HepG2 (cell line): ENCODE results near the gene RRBP1. TPM values are rescaled to one million over a fixed set of nuclear protein-coding genes. Genes with fewer than 3 reads are reported as not detected.

ENCODE experiments used
- AGO2 ChIP-seq: fragments of 200-400 bp; formaldehyde crosslinking; optimal IDR thresholded peaks from 2 replicates; pipeline ENCODE3; 2017; ENCODE audit warnings: mild to moderate bottlenecking, low read depth, low read length, moderate library complexity
- BRF2 ChIP-seq: sonication (generic); formaldehyde crosslinking; IDR thresholded peaks from 2 replicates; pipeline ENCODE4 v1.8.1; 2022; ENCODE audit warnings: mild to moderate bottlenecking, missing genetic modification reagents
- CTCF ChIP-seq: sonication (generic); formaldehyde crosslinking; IDR thresholded peaks from 2 replicates; pipeline ENCODE4 v1.5.0; 2020; ENCODE audit warnings: mild to moderate bottlenecking, missing genetic modification reagents, moderate library complexity
- ETV5 ChIP-seq: IDR thresholded peaks from 2 replicates; pipeline ENCODE4 v1.6.1; 2018; ENCODE audit warnings: missing biosample characterization, missing genetic modification reagents, inconsistent platforms, borderline replicate concordance
- GATAD1 ChIP-seq: IDR thresholded peaks from 2 replicates; pipeline ENCODE4 v1.6.1; 2016; ENCODE audit warnings: missing genetic modification reagents, missing compliant biosample characterization
- GMEB2 ChIP-seq: IDR thresholded peaks from 2 replicates; pipeline ENCODE4 v1.6.1; 2016; ENCODE audit warnings: missing biosample characterization, missing genetic modification reagents, low read depth
- KLF12 ChIP-seq: sonication (generic); formaldehyde crosslinking; IDR thresholded peaks from 2 replicates; pipeline ENCODE4 v1.4.0; 2020; ENCODE audit warnings: missing genetic modification reagents, borderline replicate concordance
- MEF2D ChIP-seq: sonication (generic); formaldehyde crosslinking; IDR thresholded peaks from 2 replicates; pipeline ENCODE4 v1.5.1; 2020; ENCODE audit warnings: mild to moderate bottlenecking, missing genetic modification reagents
- MLLT10 ChIP-seq: sonication (generic); formaldehyde crosslinking; IDR thresholded peaks from 2 replicates; pipeline ENCODE4 v1.4.0; 2020; ENCODE audit warnings: missing genetic modification reagents
- NFKB2 ChIP-seq: sonication (generic); formaldehyde crosslinking; IDR thresholded peaks from 2 replicates; pipeline ENCODE4 v1.4.0; 2020; ENCODE audit warnings: missing genetic modification reagents, borderline replicate concordance
- PBX3 ChIP-seq: sonication (generic); formaldehyde crosslinking; IDR thresholded peaks from 2 replicates; pipeline ENCODE4 v1.8.1; 2023; ENCODE audit warnings: missing genetic modification reagents, inconsistent platforms, borderline replicate concordance
- PHF5A ChIP-seq: IDR thresholded peaks from one replicate; pipeline ENCODE4 v1.6.1; 2018; ENCODE audit warnings: low read depth, missing genetic modification reagents; ENCODE audit not compliant: unreplicated experiment
- PLRG1 ChIP-seq: fragments of 450-650 bp; conservative IDR thresholded peaks from 2 replicates; pipeline ENCODE4 v1.6.1; 2016
- RBFOX2 ChIP-seq: fragments of 200-400 bp; formaldehyde crosslinking; IDR thresholded peaks from 2 replicates; pipeline ENCODE4 v1.6.1; 2017; ENCODE audit warnings: low read depth, mild to moderate bottlenecking, low read length
- RBM22 ChIP-seq: fragments of 200-400 bp; formaldehyde crosslinking; optimal IDR thresholded peaks from 2 replicates; pipeline ENCODE3; 2017; ENCODE audit warnings: mild to moderate bottlenecking, low read length, moderate library complexity
- SP4 ChIP-seq: sonication (generic); formaldehyde crosslinking; IDR thresholded peaks from 2 replicates; pipeline ENCODE4 v1.8.1; 2023; ENCODE audit warnings: mild to moderate bottlenecking, missing genetic modification reagents
- SRY ChIP-seq: sonication (generic); formaldehyde crosslinking; IDR thresholded peaks from 2 replicates; pipeline ENCODE4 v1.8.0; 2022; ENCODE audit warnings: mild to moderate bottlenecking, missing genetic modification reagents
- XRCC5 ChIP-seq: fragments of 200-400 bp; formaldehyde crosslinking; optimal IDR thresholded peaks from 2 replicates; pipeline ENCODE3; 2017; ENCODE audit warnings: mild to moderate bottlenecking, low read length
- ZBTB46 ChIP-seq: sonication (generic); formaldehyde crosslinking; IDR thresholded peaks from 2 replicates; pipeline ENCODE4 v1.4.0; 2020; ENCODE audit warnings: mild to moderate bottlenecking, missing genetic modification reagents, borderline replicate concordance
- ZIK1 ChIP-seq: sonication (generic); formaldehyde crosslinking; IDR thresholded peaks from 2 replicates; pipeline ENCODE4 v1.5.0; 2020; ENCODE audit warnings: mild to moderate bottlenecking, low read depth, missing genetic modification reagents, borderline replicate concordance
- ZNF552 ChIP-seq: sonication (generic); formaldehyde crosslinking; IDR thresholded peaks from 2 replicates; pipeline ENCODE4 v1.9.0; 2022; ENCODE audit warnings: missing genetic modification reagents, mild to moderate bottlenecking, borderline replicate concordance
- ZNF660 ChIP-seq: sonication (generic); formaldehyde crosslinking; IDR thresholded peaks from 2 replicates; pipeline ENCODE4 v1.5.1; 2020; ENCODE audit warnings: mild to moderate bottlenecking, low read depth, missing genetic modification reagents, borderline replicate concordance
- ZSCAN25 ChIP-seq: sonication (generic); formaldehyde crosslinking; IDR thresholded peaks from 2 replicates; pipeline ENCODE4 v1.8.0; 2022; ENCODE audit warnings: mild to moderate bottlenecking, missing genetic modification reagents
- polyA plus RNA-seq, 8 experiments: library from polyadenylated mRNA; depleted of rRNA in 3 of 8; stranded (reverse) in 7 of 8; unstranded in 1 of 8; fragments of >200 nt; fragmentation: Illumina TruSeq in 4 of 8; extraction: Trizol in 4 of 8; gene quantifications; 2 replicates each; pipeline versions ENCODE4 v1.2.1 to v1.2.3, GENCODE V29; 2011 to 2016; ENCODE audit warnings: low read depth in 4 of 8, missing spikeins in 1 of 8, mixed read lengths in 1 of 8; ENCODE audit not compliant: insufficient read depth in 1 of 8
- total RNA-seq, 5 experiments: library from RNA; depleted of rRNA; stranded (reverse); fragments of >200 nt; fragmentation: Illumina TruSeq; extraction: Trizol; gene quantifications; 2 replicates each; pipeline ENCODE4 v1.2.3, GENCODE V29; 2016; ENCODE audit warnings: low read depth in 1 of 5

Gene RRBP1
- total and polyA plus RNA-seq, 2 of the 13 experiments (the other 11 are each of a cell fraction or from before 2014, with no cell fraction given) = 150 to 222 TPM

GRCh38 chr20:17617212-17617867, 64.7 kb downstream of the RRBP1 start (continued):
- TF ChIP-seq GMEB2 (no peak), BRF2 (CRISPR knock-in tag) (no peak), PHF5A (peak; percentile 17), ZNF660 (CRISPR knock-in tag) (no peak), CTCF (CRISPR knock-in tag) (peak; percentile 84), AGO2 (no peak), ZNF552 (CRISPR knock-in tag) (no peak), MLLT10 (CRISPR knock-in tag) (no peak), RBM22 (peak; percentile 91), ETV5 (CRISPR knock-in tag) (0 out of 2 replicates have a peak, but pooled peaks have one; percentile 24), RBFOX2 (no peak), XRCC5 (peak; percentile 9), PLRG1 (no peak), KLF12 (CRISPR knock-in tag) (no peak), SP4 (CRISPR knock-in tag) (0 out of 2 replicates have a peak, but pooled peaks have one; percentile 19), MEF2D (CRISPR knock-in tag) (no peak), ZBTB46 (no peak), NFKB2 (CRISPR knock-in tag) (no peak), SRY (CRISPR knock-in tag) (no peak), ZSCAN25 (CRISPR knock-in tag) (no peak), ZIK1 (CRISPR knock-in tag) (no peak), PBX3 (CRISPR knock-in tag) (0 out of 2 replicates have a peak, but pooled peaks have one; percentile 49), GATAD1 (CRISPR knock-in tag) (no peak)
